Glutamatergic neuron (in vitro differentiated cells): ENCODE data around the gene ADAMTS9. TPM values are rescaled to one million over a fixed set of nuclear protein-coding genes. Genes with fewer than 3 reads are reported as not detected.

Source experiments
- DNase-seq: peaks from one replicate; pipeline ENCODE4 v3.0.0; 2022
- H3K27ac Mint-ChIP-seq: one replicate; pipeline ENCODE4 v1.8.0; 2020; ENCODE audit warnings: mild to moderate bottlenecking, mixed read lengths, inconsistent platforms; ENCODE audit not compliant: unreplicated experiment
- H3K27me3 Mint-ChIP-seq: one replicate; pipeline ENCODE4 v1.8.0; 2020; ENCODE audit warnings: mild to moderate bottlenecking, moderate library complexity, mixed read lengths, inconsistent platforms; ENCODE audit not compliant: unreplicated experiment
- H3K36me3 Mint-ChIP-seq: one replicate; pipeline ENCODE4 v1.8.0; 2020; ENCODE audit warnings: mild to moderate bottlenecking, mixed read lengths, inconsistent platforms; ENCODE audit not compliant: unreplicated experiment
- H3K4me1 Mint-ChIP-seq: one replicate; pipeline ENCODE4 v1.8.0; 2020; ENCODE audit warnings: mild to moderate bottlenecking, low read depth, mixed read lengths, inconsistent platforms; ENCODE audit not compliant: unreplicated experiment
- H3K4me3 Mint-ChIP-seq: one replicate; pipeline ENCODE4 v1.8.0; 2020; ENCODE audit warnings: mild to moderate bottlenecking, mixed read lengths, inconsistent platforms; ENCODE audit not compliant: unreplicated experiment
- H3K9me3 Mint-ChIP-seq: one replicate; pipeline ENCODE4 v1.8.0; 2020; ENCODE audit warnings: mild to moderate bottlenecking, moderate library complexity, mixed read lengths, inconsistent platforms; ENCODE audit not compliant: unreplicated experiment
- total RNA-seq: library from RNA; stranded (reverse); fragmentation: NEBNext Ultra II Directional; extraction: Animal tissue kit (Norgen Biotek cat#: 25700); gene quantifications from one replicate; pipeline ENCODE4 v1.2.1, GENCODE V29; 2021; ENCODE audit not compliant: unreplicated experiment
- TF ChIP-seq, protein P1 (sequence below): fragments of 200-600 bp; sonication (generic); IDR thresholded peaks from one replicate; pipeline ENCODE4 v1.5.0; 2021; ENCODE audit not compliant: partially characterized antibody, unreplicated experiment

The ADAMTS9 gene
- total RNA-seq, 1 donor from 2014 or later, result 2.3 TPM

GRCh38 chr3:64473466-64473865 lies 214.3 kb downstream of the ADAMTS9 start:
- no peaks in the 10 kb centered on the region for H3K4me1 Mint-ChIP-seq
- peaks cover 11% of the 10 kb centered on the region for H3K36me3 Mint-ChIP-seq
- no peaks in the 10 kb centered on the region for H3K27me3 Mint-ChIP-seq
- H3K9me3 Mint-ChIP-seq, result peaks cover 6% of the 10 kb centered on the region
- no peak for DNase-seq
- H3K4me3 Mint-ChIP-seq, result no peak overlapping the region
- TF ChIP-seq, protein P1, sequence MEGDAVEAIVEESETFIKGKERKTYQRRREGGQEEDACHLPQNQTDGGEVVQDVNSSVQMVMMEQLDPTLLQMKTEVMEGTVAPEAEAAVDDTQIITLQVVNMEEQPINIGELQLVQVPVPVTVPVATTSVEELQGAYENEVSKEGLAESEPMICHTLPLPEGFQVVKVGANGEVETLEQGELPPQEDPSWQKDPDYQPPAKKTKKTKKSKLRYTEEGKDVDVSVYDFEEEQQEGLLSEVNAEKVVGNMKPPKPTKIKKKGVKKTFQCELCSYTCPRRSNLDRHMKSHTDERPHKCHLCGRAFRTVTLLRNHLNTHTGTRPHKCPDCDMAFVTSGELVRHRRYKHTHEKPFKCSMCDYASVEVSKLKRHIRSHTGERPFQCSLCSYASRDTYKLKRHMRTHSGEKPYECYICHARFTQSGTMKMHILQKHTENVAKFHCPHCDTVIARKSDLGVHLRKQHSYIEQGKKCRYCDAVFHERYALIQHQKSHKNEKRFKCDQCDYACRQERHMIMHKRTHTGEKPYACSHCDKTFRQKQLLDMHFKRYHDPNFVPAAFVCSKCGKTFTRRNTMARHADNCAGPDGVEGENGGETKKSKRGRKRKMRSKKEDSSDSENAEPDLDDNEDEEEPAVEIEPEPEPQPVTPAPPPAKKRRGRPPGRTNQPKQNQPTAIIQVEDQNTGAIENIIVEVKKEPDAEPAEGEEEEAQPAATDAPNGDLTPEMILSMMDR, result no peak
- no peak overlapping the region for H3K27ac Mint-ChIP-seq

GRCh38 chr3:64470436-64470835 lies 217.4 kb downstream of the ADAMTS9 start:
- Mint-ChIP-seq H3K27me3 (no peaks in the 10 kb centered on the region), H3K4me1 (peaks cover 4% of the 10 kb centered on the region), H3K27ac (no peak overlapping the region), H3K9me3 (peaks cover 1% of the 10 kb centered on the region), H3K36me3 (peaks cover 10% of the 10 kb centered on the region), H3K4me3 (no peak overlapping the region)
- TF ChIP-seq, protein P1, result no peak
- no peak for DNase-seq

DNA sequence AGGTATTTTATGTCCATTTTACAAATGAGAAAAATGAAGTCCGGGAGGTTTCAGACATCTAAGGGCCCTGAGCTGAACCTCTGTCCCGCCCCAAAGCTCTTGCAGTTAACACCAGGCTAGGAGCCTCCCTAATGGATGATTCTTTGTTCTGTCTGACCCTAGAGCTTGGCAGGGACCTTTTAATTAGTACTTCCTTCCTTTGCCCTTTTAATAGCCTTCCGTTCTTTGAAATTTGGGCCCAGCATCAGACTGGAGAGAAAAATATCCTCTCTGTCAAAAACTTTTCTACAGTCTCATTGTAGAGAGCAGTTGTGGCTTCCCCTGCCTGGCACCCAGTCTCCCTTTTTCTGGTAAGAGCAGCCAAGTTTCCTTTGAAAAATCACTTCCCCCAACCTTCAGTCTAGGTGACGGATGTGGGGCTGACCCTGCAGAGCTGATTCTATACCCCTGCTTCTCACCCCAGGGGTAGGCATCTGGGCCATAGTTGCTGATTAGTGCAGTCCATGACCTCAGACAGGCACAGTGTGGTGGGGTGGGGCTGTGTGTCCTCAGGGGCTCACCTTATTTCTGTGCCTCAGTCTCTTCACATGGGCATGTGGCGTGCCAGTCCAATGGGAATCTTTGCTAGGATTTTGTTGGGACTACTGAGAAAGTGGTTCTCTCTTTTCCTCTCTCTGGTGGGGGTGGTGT lies 220.4 kb downstream of the ADAMTS9 start:
- H3K27ac Mint-ChIP-seq, result no peak overlapping the region
- H3K36me3 Mint-ChIP-seq, result no peaks in the 10 kb centered on the region
- no peaks in the 10 kb centered on the region for H3K27me3 Mint-ChIP-seq
- H3K4me3 Mint-ChIP-seq, result no peak overlapping the region
- TF ChIP-seq, protein P1, result no peak
- no peak for DNase-seq
- peaks cover 8% of the 10 kb centered on the region for H3K4me1 Mint-ChIP-seq
- H3K9me3 Mint-ChIP-seq, result no peaks in the 10 kb centered on the region
